Stimulated activated CD4-positive, alpha-beta T cell treated with anti-CD3 and anti-CD28 coated beads, Interleukin-4, amount 100 ng/mL, for 1 hour (primary cell): Measurements from ENCODE around the gene TRIM7.
A peak's percentile ranks its signal among the peaks of the same experiment; 100 is the strongest.
"Not testable (repeated sequence)": the region's sequence is repeated elsewhere in the genome, so short reads cannot be mapped to it uniquely, and the experiment has no call there.

Experiments used
- DNase-seq: peaks from one replicate; pipeline ENCODE4 v3.0.0-alpha.2; 2020

Gene TRIM7

GRCh38 chr5:181210698-181211097, 5.7 kb upstream of the TRIM7 start:
- DNase-seq = not testable (repeated sequence)

- DNase-seq = not testable (repeated sequence)
Measured at GRCh38 chr5:181210148-181210547, 5.2 kb upstream of the TRIM7 start.

GRCh38 chr5:181209006-181209405, 4.0 kb upstream of the TRIM7 start:
- not testable (repeated sequence) for DNase-seq

- no peak for DNase-seq
Measured at GRCh38 chr5:181207960-181208253, 2.9 kb upstream of the TRIM7 start.

- DNase-seq = peak; percentile 86
Measured at GRCh38 chr5:181207214-181207959, 2.4 kb upstream of the TRIM7 start.

- DNase-seq = peak; percentile 39
Measured at GRCh38 chr5:181205761-181206649, 1.0 kb upstream of the TRIM7 start.

GRCh38 chr5:181204113-181204825, 727 bp downstream of the TRIM7 start:
- no peak for DNase-seq

GRCh38 chr5:181203777-181204112, 1.3 kb downstream of the TRIM7 start:
- DNase-seq = no peak

- no peak for DNase-seq
Measured at GRCh38 chr5:181203093-181203711, 1.8 kb downstream of the TRIM7 start.

- DNase-seq = no peak
Measured at GRCh38 chr5:181200816-181201215, 4.2 kb downstream of the TRIM7 start.

GRCh38 chr5:181199881-181200638, 4.9 kb downstream of the TRIM7 start:
- no peak for DNase-seq

- DNase-seq = no peak
Measured at GRCh38 chr5:181198905-181199519, 6.0 kb downstream of the TRIM7 start.

GRCh38 chr5:181198106-181198685, 6.8 kb downstream of the TRIM7 start:
- DNase-seq = no peak

- no peak for DNase-seq
Measured at GRCh38 chr5:181197326-181197951, 7.6 kb downstream of the TRIM7 start.

GRCh38 chr5:181195249-181195761, 9.7 kb downstream of the TRIM7 start:
- no peak for DNase-seq

- DNase-seq = no peak
Measured at GRCh38 chr5:181194489-181195248, 10.3 kb downstream of the TRIM7 start.

- no peak for DNase-seq
Measured at GRCh38 chr5:181193656-181194055, 11.3 kb downstream of the TRIM7 start.

- DNase-seq = no peak
Measured at GRCh38 chr5:181192337-181193046, 12.5 kb downstream of the TRIM7 start.
